GM18951 (cell line): ENCODE data around the gene DNAH11.
"Not testable (repeated sequence)": the region's sequence is repeated elsewhere in the genome, so short reads cannot be mapped to it uniquely, and the experiment has no call there.

Experiments used
- POLR2A ChIP-seq: IDR thresholded peaks from 4 replicates; pipeline ENCODE4 v1.6.1; 2011; ENCODE audit warnings: mild to moderate bottlenecking; ENCODE audit not compliant: insufficient read length, insufficient read depth; ENCODE audit errors: extremely low read depth
- in situ Hi-C: fragments of 300-500 bp; cut with MboI; formaldehyde crosslinking; loops from one replicate; pipeline ENCODE4 v1.12.0; 2022; ENCODE audit warnings: low sequenced_read_pairs, mixed read lengths, inconsistent platforms; ENCODE audit not compliant: unreplicated experiment

Gene DNAH11

DNA sequence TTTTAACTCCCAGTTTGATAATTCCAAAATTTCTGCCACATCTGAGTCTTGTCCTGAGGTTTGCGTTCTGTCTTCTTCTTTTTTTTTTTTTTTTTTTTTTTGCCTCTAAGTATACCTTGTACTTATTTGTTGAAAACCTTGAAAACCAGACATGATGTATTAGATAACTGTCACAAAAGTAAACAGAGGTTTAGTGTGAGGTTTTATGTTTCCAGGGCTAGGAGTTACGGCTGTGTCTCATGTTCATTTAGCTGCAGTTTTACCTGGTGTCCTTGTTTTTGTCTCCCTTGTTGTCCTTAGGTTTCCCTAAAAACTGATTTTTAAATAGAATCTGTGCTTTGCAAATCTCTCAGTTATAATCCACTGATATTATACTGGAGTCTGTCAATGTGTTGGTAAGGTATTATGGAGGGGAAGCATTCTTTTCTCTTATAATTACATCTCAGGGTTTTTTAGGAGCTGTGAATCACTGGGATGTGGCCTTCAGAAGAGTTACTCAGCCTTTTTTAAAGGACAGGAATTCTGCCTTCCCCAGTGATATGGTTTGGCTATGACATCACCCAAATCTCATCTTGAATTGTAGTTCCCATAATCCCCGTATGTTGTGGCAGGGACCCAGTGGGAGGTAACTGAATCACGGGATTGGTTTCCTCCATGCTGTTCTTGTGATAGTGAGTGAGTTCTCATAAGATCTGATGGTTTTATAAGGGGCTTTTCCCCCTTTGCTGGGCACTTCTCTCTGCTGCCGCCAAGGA, 307.9 kb downstream of the DNAH11 start:
- in situ Hi-C loops, result no loop called here
- TF ChIP-seq POLR2A, result no peak

DNA sequence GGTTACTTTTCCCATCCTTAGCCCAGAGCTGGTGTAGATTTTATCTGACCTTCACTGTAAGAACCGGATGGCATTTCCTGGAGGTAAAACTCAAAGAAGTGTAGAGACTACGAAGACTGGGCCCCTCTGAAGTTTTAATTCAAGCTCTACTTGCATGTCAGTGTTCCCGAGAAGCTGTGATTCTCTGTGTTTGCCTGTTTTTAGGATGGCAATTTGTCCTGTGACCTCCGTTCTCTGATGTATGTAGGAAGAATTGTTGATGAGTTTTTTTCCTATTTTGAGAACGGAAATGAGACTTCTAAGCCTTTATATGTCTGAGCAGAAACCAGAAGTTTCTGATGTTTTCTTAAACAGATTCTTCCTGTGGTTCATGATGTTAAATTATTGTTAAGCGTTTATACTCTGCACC, 308.7 kb downstream of the DNAH11 start:
- no peak for TF ChIP-seq POLR2A
- in situ Hi-C loops, result no loop called here

GRCh38 chr7:21865631-21866204, 322.9 kb downstream of the DNAH11 start:
- in situ Hi-C loops, result not testable (repeated sequence)

GRCh38 chr7:21866731-21867130, 323.9 kb downstream of the DNAH11 start:
- in situ Hi-C loops, result no loop called here
- no peak for TF ChIP-seq POLR2A

DNA sequence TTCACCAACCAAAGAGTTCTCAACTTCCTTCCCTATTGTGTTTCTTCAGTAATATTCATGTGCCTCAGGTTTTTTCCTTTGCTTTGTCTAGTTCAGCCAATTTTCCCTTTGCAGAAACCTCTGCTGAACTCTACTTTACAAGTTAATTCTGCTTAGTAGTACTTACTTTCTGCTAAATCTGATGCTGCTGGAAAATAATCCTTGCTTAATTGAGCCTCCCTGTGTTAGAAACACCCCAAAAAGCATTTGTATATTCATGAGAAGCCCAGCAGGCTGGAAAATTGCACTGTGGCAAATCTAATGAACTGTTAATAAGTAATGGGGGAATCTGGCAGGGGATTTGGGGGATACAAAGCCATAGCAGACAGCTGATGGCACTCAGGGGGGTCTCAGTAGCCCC, 324.4 kb downstream of the DNAH11 start:
- in situ Hi-C loops, result no loop called here
- no peak for TF ChIP-seq POLR2A

GRCh38 chr7:21867816-21868575, 325.2 kb downstream of the DNAH11 start:
- TF ChIP-seq POLR2A, result no peak
- in situ Hi-C loops, result no loop called here

DNA sequence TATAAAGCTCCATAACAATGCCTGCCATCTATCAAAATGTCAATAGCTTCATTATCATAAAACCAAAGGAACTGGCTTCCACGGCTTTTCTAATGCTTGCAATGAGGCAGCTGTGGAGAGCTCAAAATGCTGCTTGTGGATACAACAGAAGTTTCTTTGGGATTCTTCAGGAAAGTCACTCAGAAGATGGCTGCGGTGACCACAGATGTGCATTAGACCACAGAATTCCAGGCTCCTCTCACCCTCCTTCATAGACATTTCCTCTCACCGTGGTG, 325.7 kb downstream of the DNAH11 start:
- in situ Hi-C loops, result no loop called here
- TF ChIP-seq POLR2A, result no peak

GRCh38 chr7:21869785-21870402, 327.1 kb downstream of the DNAH11 start:
- in situ Hi-C loops, result no loop called here
- TF ChIP-seq POLR2A, result no peak

GRCh38 chr7:21883069-21883468, 340.2 kb downstream of the DNAH11 start:
- TF ChIP-seq POLR2A, result no peak

DNA sequence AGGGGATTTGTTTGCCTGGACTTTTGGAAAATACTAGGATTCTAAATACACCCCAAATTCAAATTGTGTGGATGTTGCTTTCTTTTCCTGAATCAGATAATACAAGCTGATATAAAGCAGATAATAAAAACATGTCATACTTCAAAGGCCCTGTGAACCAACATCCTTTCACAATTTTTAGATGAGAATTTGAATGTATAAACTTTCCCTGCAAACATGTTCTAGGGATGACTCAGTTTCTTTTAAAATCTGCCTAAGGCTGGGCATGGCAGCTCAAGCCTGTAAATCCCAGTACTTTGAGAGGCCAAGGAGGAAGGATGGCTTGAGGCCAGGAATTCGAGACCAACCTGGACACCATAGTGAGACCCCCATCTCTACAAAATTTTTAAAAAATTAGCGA, 340.7 kb downstream of the DNAH11 start:
- in situ Hi-C loops, result not testable (repeated sequence)

More at GRCh38 chr7:21883069-21883468, 340.2 kb downstream of the DNAH11 start:
- in situ Hi-C loops, result no loop called here

GRCh38 chr7:21884496-21884895, 341.7 kb downstream of the DNAH11 start:
- in situ Hi-C loops, result no loop called here

DNA sequence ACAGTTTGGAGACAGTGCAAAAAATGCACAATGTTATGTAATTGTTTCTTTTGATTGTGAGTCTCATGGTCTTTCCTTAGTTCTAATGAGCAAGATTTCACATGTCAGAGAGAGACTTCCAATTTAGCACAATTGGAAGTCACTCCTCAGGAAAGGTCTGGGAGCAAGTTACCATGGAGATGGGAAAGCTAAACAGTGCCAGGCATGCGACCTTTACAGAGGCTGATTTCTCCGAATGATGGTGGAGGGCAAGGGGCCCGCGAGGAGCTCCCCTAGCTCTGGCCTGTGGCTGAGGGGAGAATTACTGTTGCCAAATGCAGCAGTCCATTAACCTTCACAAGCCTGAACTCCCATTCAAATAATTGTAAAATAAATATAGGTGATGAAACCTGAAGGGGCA, 343.6 kb downstream of the DNAH11 start:
- TF ChIP-seq POLR2A, result no peak
- in situ Hi-C loops, result no loop called here

More at GRCh38 chr7:21884496-21884895, 341.7 kb downstream of the DNAH11 start:
- TF ChIP-seq POLR2A, result no peak

DNA sequence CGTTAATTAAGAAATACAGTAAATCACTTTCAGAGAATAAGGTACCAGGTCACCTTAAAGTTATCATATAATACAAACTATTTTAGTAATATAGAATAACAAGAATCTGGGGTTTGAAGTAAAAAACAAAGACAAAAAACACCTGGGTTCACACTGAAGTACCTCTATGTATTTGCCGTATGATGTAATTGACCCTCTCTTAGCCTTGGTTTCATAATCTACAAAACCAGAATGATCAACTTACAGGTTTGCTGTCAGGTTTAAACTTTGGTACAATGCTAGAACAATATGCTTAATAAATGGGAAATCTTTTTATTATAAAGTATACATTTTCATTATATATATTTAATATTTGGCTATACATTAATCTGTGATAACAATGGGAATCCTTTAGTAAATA, 344.5 kb downstream of the DNAH11 start:
- in situ Hi-C loops, result no loop called here
- no peak for TF ChIP-seq POLR2A

DNA sequence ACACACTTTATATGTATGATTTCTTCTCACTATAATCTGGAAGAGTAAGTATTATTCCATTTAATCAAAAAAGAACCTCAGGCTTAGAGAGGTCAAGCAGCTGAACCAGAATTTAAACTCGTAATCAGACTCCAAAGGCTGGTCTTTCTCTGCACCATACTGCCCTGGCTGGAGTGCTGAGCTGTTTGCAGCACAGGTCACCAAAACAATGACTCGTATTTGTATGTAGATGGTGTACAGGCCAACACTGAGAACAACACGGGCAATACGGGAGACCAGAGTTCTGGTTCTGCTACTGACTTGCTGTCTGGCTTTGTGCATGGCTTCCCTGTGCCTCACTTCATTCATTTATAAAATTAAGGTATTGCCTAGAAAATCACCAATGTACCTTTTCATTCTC, 344.9 kb downstream of the DNAH11 start:
- no peak for TF ChIP-seq POLR2A
- in situ Hi-C loops, result no loop called here
